IPS DF 4.7 (cell line): ENCODE results near the gene MED13.

Source experiments
- DNase-seq: peaks from one replicate; pipeline ENCODE4 v3.0.0-alpha.2; 2013; ENCODE audit warnings: low spot score; ENCODE audit errors: extremely low read depth

MED13 gene, protein sequence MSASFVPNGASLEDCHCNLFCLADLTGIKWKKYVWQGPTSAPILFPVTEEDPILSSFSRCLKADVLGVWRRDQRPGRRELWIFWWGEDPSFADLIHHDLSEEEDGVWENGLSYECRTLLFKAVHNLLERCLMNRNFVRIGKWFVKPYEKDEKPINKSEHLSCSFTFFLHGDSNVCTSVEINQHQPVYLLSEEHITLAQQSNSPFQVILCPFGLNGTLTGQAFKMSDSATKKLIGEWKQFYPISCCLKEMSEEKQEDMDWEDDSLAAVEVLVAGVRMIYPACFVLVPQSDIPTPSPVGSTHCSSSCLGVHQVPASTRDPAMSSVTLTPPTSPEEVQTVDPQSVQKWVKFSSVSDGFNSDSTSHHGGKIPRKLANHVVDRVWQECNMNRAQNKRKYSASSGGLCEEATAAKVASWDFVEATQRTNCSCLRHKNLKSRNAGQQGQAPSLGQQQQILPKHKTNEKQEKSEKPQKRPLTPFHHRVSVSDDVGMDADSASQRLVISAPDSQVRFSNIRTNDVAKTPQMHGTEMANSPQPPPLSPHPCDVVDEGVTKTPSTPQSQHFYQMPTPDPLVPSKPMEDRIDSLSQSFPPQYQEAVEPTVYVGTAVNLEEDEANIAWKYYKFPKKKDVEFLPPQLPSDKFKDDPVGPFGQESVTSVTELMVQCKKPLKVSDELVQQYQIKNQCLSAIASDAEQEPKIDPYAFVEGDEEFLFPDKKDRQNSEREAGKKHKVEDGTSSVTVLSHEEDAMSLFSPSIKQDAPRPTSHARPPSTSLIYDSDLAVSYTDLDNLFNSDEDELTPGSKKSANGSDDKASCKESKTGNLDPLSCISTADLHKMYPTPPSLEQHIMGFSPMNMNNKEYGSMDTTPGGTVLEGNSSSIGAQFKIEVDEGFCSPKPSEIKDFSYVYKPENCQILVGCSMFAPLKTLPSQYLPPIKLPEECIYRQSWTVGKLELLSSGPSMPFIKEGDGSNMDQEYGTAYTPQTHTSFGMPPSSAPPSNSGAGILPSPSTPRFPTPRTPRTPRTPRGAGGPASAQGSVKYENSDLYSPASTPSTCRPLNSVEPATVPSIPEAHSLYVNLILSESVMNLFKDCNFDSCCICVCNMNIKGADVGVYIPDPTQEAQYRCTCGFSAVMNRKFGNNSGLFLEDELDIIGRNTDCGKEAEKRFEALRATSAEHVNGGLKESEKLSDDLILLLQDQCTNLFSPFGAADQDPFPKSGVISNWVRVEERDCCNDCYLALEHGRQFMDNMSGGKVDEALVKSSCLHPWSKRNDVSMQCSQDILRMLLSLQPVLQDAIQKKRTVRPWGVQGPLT (N-terminal part only)

GRCh38 chr17:62064791-62065563 is at the start of gene MED13:
TSS of gene MED13 (minus strand) at chr17:62065278. CDS start at chr17:62065205, 73 bp downstream.
- DNase-seq: no peak

DNA sequence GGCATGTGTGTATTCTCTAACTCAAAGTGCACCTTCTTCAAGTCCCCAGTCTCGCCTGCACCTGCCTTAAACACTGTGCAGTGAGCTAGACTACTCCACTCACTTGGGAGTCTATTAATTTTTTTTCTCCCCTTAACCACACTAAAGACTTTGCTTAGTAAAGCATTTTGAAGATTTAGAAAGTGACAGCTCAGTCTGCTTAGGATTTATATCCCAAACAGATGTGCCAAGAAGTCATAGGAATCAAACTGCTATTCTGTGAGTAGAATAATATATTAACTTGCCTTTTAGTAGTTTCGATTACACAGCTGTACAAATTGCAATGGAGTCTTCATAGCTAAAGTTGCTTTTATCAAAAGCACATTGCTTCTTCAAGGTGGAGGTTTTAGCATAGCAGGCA is 47.2 kb upstream of the MED13 start:
- DNase-seq: no peak

DNA sequence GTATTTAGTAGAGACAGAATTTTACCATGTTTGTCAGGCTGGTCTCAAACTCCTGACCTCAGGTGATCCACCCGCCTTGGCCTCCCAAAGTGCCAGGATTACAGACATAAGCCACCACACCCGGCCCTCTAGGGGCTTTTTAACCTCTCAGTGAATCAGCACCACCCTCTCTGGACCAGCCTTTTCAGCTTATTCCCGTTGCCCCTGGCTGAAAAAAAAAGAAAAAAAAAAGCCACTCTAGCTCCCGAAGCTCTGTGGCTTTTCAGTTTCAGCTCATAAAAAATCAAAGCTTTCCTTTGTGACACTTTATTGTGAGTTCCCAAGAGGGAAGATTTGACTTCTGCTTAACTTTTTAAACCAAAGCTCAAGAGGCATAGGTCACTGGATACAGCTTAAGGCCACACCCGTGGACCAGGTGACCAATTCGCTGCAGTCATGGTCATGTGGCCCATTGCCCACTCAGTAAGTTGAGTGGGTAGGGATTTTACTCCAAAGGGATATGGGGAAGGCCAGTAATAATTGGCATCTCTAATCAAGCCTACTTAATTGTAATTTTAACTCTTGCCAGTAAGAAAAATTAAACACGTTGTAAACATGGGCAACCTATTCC is 46.6 kb upstream of the MED13 start:
- no peak for DNase-seq

DNA sequence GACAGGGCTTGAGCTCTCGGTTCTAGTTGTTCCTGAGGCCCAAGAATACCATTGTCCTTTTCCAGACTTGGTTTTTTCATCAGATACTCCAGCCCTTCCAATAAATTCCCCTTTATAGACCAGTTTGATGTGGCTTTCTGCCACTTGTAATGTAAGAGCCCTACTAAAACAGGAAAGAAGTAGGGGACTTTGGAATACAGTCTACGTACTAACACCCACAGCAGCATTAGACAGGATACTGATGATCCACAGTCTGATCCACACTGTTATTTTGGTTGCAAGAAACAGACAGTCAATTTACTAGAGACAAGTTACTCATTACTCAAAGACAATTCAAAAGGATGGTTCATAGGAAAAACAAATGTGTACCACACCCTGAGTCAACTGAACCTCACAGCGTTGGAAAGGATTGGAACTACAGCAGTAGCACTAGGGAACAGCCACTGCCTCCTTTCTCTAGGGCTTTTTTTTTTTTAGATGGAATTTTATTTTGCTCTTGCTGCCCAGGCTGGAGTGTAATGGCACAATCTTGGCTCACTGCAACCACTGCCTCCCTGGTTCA is 45.9 kb upstream of the MED13 start:
- DNase-seq: no peak

GRCh38 chr17:62109924-62110323 is 44.8 kb upstream of the MED13 start:
- no peak for DNase-seq

- peak; percentile 81 for DNase-seq
Observed at GRCh38 chr17:62109378-62109902, 44.4 kb upstream of the MED13 start.

GRCh38 chr17:62105861-62106260 is 40.8 kb upstream of the MED13 start:
- DNase-seq: no peak

DNA sequence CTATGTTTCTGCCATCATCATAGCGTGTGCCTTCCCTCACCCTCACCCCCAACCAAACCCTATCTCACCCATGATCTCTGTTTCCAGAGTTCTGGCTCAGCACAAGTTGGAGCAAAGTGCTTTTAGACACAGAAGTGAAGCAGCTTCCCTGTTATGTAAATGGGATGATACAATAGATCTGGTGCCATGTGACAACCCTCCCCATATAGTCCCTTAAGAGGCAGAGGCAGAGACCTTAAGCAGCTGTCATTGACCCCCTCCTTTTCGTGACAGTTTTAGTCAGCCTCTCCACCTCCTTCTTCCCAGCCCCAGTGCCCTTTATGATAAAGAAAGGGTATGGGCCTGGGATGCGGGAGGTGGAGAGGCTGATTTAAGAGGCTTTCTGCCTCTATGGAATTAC is 40.3 kb upstream of the MED13 start:
- no peak for DNase-seq

DNA sequence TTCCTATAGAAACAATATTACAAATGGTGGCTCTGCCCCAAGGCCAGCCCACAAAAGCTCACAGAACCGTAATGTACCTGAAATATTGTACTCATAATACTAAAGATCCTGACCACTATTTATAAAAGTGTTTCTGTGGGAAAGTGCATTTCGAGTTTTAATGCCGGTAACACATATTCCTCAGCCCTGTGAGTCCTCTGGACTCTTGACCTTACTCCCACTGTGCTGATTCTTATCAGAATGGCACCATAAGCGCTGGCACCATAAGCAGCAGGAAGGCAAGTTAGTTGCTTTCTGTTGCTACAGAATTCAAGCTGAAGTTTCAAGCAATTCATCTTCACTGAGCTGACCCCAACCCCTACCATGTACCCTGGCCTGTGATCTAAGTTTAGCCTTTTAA is 36.4 kb upstream of the MED13 start:
- DNase-seq: no peak

DNA sequence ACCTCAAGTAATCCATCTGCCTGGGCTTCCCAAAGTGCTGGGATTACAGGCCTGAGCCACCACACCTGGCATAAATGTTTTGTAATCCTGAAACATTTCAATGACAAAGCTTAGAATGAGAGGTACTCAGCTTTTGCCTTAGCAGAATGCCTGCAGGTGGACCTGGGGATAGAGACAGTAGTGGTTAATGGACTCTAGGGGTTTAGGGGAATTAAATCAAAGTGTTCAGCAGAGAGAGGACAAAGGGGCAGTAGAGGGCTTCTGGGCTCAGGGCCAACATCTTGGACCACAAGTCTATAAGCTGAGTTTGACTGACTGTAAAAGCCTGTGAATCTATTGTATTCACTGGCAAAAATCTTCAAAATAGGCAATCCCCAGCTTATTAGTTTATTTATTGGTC is 36.0 kb upstream of the MED13 start:
- no peak for DNase-seq

- no peak for DNase-seq
Observed at GRCh38 chr17:62100055-62100454, 35.0 kb upstream of the MED13 start.

DNA sequence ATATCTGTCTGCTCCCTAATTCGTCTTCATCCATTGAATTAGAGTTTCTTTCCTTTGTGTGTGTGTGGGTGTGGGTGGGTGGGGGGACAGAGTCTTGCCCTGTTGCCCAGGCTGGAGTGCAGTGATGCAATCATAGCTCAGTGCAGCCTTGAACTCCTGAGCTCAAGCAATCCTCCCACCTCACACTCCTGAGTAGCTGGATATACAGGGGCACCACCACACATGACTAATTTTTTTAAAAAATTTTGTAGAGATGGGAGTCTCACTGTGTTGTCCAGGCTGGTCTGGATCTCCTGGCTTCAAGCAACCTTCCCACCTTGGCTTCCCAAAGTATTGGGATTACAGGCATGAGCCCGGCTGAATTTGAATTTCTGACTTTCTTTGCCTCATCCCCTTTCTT is 34.5 kb upstream of the MED13 start:
- no peak for DNase-seq

DNA sequence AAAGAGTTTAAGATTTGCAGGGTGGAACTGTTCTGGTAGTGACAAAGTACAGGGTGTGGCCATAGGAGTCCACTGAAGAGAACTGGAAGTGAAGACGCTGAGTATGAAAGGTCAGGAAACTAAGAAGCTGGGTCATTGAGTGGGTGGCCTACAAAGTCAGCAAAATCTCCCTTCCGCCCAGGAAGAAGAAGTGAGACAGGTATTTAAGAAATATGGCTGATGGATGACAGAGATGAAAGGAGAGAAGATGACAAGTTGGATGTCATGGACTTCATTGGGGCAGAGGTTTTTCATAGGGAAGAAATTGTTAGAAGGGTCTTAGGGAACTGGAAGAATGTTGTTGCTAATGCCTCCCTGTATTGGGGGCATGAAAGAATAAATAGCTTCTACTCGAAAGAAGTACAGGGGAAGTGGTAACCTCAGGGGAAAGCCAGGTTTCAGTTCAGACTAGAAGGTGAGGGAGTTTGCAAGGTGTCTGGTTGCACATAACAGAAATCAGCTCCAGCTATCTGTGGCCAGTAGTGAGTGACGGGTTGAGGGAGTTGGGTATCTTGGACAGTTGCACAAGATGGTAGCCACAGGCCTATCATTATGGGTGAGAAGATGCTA is 33.6 kb upstream of the MED13 start:
- DNase-seq: no peak

DNA sequence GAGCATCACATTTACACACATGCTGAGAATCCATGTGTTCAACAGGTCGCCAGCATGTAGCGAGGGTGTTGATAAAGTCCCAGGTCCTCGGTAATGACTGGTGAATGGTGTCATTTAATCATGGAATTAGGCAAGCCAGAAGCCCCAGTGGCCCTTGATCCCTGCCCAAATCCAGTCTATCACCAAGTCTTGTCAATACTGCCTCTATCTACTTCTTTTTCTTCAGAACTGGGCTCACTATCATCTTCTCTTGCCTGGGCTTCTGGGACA is 31.3 kb upstream of the MED13 start:
- DNase-seq: no peak

DNA sequence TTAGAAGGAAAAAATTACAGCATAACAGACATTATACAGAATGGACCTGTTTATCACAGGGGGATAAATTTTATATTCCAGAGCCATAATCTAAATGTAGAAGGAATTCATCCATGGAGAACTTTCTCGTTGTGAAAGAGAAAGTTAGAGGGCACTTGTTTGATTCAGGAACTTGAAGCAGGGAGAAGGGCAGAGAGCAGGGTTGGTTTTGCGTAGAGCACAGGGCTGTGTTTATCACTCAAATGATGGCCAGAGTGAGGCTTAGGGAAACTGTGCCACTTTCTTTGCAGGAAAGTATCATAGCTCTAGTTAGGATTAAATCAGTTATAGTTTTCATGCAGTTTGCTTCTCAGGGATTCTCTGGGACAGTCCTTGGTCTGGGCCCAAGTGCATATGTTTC is 29.1 kb upstream of the MED13 start:
- DNase-seq: no peak

DNA sequence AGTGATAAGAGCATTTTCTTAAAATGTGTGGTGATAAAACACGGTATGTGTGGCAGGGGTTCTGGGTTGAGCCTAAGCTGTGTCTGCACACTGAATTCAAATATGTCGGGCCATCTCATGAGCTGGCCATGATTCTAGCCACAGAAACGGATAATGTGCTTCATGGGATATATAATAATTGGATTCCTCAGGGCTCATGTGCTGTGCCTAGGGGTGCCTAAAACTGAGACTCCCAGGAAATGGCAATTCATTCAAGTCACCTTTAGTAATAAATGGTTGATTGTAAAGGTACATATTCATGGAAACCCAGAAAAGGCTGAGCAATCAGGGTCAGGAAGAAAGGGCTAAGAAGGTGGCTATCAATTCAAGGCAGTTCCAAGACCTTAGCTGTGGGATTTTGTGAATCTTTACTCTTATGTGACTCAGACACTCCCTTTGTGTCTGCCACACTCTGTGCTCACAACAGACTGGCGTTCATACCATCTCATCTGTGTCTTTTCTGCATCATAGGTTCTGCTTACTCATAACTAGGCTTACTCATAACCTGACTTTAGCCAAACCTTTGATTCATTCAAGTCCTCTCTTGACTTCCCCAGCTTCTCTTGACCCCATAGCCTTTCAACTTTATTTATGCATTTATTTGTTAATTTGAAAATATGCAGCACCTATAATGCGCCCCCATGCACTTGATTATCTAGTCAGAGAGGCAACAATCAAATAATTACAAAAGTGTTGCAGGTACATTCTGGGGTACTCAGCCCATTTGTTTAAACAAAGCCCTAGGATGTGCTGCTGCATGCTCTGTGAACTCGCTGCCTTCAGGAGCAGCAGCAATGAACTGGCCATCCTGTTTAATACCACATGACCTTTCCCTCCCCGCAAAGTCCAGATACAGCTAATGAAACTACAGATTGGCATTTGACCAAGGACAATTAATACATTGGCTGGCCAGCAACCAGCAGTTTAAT is 28.4 kb upstream of the MED13 start:
- DNase-seq: no peak

DNA sequence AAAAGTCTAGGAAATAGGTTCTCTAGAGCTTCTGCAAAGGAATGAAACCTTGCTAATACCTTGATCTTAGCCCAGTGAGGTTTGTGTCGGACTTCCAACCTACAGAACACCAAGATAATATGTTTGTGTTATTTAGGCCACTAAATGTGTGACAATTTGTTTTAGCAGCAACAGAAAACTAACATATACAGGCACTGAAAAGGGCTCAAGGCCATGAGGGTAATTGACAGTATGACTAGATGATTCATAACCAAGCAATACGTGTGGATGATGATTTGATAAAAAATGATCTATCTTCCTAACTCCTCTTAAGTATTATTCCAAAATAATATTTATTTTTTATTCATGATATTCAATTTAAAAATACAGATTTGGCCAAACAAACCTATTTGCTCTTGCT is 27.7 kb upstream of the MED13 start:
- no peak for DNase-seq

GRCh38 chr17:62091804-62092203 is 26.7 kb upstream of the MED13 start:
- no peak for DNase-seq

DNA sequence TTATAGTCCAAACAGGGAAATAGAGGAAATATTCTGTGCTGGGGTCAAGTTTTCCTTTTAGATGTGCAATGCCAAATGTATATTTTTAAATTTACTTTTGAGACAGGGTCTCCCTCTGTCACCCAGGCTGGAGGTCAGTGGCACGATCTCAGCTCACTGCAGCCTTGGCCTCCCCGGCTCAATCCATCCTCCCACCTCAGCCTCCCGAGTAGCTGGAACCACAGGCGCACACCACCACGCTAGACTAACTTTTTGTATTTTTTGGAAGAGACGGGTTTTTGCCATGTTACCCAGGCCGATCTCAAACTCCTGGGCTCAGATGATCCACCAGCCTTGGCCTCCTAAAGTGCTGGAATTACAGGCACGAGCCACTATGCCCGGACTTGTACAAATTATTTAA is 25.8 kb upstream of the MED13 start:
- DNase-seq: no peak
